Transverse colon (tissue), 4 donors: Measurements from ENCODE around the gene SEC16A.

Source experiments
- CTCF ChIP-seq, 5 experiments: fragments of 200-600 bp in 3 of 5; fragments of 450-650 bp in 2 of 5; sonication (generic) in 3 of 5; IDR thresholded peaks; 1 replicate in 2 of 5; 2 replicates in 3 of 5; pipeline ENCODE4 v1.5.1; 2016 to 2017; ENCODE audit warnings: antibody characterized with exemption in 5 of 5, inconsistent platforms in 3 of 5, mild to moderate bottlenecking in 2 of 5, moderate library complexity in 1 of 5
- EP300 ChIP-seq: sonication (generic); formaldehyde crosslinking; IDR thresholded peaks from one replicate; pipeline ENCODE4 v1.6.1; 2017; ENCODE audit warnings: antibody characterized with exemption, low read depth
- POLR2A ChIP-seq: fragments of 450-650 bp; IDR thresholded peaks from one replicate; pipeline ENCODE4 v1.6.1; 2016; ENCODE audit warnings: antibody characterized with exemption, mild to moderate bottlenecking, moderate library complexity
- POLR2AphosphoS5 ChIP-seq, 3 donors: sonication (generic); formaldehyde crosslinking; IDR thresholded peaks; one replicate each; pipeline ENCODE4 v1.6.1; 2016; ENCODE audit warnings: antibody characterized with exemption in 3 of 3

GRCh38 chr9:136496181-136496580 lies 13.3 kb upstream of the SEC16A start:
- no peak for TF ChIP-seq CTCF (IDR thresholded peaks at IDR 0.05)
- no peak for TF ChIP-seq EP300
- TF ChIP-seq POLR2A, result no peak
- no peak for TF ChIP-seq POLR2AphosphoS5 (IDR thresholded peaks at IDR 0.05)
